ENCODE results near the gene SLC6A5.

The SLC6A5 gene

DNA sequence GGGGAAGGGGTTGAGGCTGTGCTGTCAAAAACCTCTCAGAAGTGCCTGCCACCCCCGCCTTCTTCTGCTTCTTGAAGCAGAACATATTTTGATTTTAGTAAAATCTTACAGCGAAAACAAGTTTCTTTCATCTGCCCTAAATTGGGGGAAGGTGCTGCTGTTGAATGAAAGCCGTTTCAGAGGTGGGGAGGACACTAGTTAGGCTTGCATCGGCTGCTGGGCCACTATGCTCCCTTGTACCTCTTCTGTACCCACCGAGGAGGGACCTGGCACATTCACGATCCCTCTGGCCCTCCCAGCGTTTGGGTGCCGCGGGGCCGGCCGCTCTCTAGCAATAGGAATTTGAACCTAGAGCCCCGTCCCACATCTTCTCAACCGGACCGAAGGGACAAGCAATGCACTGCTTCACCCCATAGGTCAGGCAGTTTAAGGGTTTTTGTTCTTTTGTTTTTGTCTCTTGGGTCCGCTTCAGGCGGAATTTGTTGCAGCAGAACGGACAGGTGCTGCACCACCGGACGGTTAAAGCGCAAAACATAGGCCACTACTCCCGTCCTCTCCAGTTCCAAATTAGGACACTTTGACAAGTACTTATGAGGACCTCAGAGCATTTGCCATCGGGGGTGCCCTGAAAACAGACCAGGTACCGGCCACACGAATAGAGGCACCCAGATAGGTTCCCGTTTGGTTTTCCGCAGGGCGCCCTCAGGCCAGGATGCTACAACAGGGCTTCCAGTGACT, 5.6 kb downstream of the SLC6A5 start:
- Mint-ChIP-seq H3K27me3 (peaks cover 65% of the 10 kb centered on the region), H3K36me3 (no peaks in the 10 kb centered on the region), H3K4me1 (ENCODE audit: low read depth) (peaks cover 4% of the 10 kb centered on the region), H3K4me3 (no peak overlapping the region), H3K27ac (no peak overlapping the region), H3K9me3 (ENCODE audit: low read depth) (peaks cover 1% of the 10 kb centered on the region)

DNA sequence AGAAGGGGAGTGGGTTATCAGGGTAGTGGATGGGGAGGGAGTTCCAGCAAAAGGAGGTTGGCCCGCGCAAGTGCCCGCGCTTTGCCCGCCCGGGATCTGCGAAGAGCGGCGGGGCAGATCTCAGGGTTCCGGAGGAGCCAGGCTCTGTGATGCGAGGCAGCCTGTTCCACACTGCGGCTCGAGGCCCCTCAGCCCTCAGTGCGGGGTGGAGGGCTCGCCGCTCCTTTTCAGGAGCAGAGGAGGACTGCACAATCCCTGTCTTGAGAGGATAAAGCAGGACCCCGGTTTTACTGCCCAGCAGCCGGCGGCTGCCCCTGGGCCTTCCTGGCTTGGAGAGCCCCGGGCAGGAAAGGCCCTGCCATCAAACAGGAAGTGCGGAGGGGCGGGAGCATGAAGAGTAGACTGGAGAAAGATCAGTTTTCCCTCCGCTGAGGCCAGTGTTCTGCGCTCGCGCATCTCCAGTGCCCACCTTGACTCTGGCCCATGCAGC, 6.2 kb downstream of the SLC6A5 start:
- no peaks in the 10 kb centered on the region for H3K9me3 Mint-ChIP-seq (ENCODE audit: low read depth)
- H3K4me1 Mint-ChIP-seq (ENCODE audit: low read depth), result peaks cover 9% of the 10 kb centered on the region
- no peak overlapping the region for H3K27ac Mint-ChIP-seq
- H3K36me3 Mint-ChIP-seq, result no peaks in the 10 kb centered on the region
- peaks cover 64% of the 10 kb centered on the region for H3K27me3 Mint-ChIP-seq
- H3K4me3 Mint-ChIP-seq, result no peak overlapping the region

DNA sequence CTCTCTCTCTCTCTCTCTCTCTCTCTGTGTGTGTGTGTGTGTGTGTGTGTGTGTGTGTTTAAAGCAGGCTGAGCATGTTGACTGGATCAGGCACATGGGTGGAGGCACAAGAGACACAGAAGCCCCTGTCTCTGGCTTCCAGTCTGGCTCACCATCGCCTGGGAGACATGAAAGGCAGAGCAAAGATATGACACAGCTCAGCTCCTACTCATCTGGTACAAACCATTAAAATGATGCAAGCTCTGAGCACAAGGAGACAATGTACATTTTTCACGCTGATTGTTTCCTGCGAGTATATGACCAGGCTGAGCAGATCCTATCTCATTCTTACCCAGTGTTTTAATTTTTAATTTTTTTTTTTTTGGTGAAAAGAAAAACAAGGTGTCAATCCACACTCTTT, 9.5 kb downstream of the SLC6A5 start:
- H3K9me3 Mint-ChIP-seq (ENCODE audit: low read depth), result no peaks in the 10 kb centered on the region
- H3K36me3 Mint-ChIP-seq, result no peaks in the 10 kb centered on the region
- H3K27me3 Mint-ChIP-seq, result peaks cover 56% of the 10 kb centered on the region
- H3K27ac Mint-ChIP-seq, result no peak overlapping the region
- no peak overlapping the region for H3K4me3 Mint-ChIP-seq
- peaks cover 9% of the 10 kb centered on the region for H3K4me1 Mint-ChIP-seq (ENCODE audit: low read depth)

DNA sequence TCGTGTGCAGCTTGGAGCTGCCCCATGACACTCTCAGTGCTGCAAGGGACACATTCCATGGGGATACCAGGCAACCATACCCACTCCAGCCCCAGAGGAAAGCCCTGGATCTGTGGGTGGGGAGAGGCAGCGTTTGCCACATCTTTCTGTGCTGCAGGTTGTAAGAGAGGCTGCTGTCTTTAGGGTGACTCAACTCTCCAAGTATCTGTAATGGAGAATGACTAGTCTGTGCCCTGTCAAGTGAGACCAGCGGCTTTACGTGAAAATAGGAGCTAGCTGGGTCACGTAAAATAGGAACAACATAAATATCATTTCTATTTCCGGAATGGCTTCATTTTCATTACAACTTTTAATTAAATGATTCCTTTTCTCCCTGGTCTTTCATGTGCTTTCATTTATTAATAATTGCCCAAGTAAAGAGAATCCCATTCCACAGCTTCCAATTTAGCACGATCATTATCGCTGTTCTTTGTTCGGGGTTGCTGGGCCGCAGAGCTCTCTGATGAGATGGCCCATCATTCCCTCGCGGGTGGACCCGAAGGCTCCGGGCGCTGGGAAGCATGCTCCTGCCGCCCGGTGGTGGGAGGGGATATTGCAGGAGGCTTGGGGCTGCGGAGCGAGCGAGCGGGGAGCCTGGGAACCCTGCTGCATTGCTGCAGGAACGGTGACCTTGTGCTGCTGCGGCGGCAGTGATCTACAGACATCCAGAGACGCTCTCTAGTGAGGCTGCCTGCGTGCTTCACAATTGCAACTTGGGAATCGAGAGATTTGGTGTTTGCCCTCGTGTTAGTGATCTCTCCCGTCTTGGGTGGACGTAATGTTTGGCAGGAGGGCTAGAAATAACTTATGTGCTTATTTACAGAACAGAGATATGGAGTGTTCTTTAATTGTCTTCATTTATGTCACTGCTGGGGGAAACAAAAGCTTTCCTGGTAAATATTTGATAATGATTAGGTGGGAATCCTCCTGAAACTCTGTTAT, 10.6 kb downstream of the SLC6A5 start:
- peak overlapping the region; percentile 48 for H3K4me3 Mint-ChIP-seq

DNA sequence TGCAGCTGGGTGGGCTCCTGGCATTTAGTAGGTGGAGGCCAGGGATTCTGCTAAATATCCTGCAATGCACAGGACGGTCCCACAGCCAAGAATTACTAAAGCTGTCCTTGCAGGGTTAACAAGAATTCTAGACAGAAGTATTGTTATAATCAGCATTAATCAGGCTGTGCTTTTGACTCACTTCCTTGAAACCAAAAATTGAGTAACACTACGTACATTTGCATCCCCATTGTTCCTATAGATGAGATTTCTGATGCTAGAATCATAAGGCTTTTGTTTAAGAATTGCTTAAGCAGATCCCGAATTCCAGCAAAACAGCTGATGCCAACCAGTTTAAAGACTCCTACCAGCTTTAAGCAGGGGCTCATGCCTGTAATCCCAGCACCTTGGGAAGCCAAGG, 11.4 kb downstream of the SLC6A5 start:
- Mint-ChIP-seq H3K27ac (no peak overlapping the region), H3K9me3 (ENCODE audit: low read depth) (no peaks in the 10 kb centered on the region), H3K4me1 (ENCODE audit: low read depth) (peaks cover 8% of the 10 kb centered on the region), H3K4me3 (no peak overlapping the region), H3K36me3 (no peaks in the 10 kb centered on the region), H3K27me3 (peaks cover 50% of the 10 kb centered on the region)

More for the DNA sequence above, 10.6 kb downstream of the SLC6A5 start:
- Mint-ChIP-seq H3K9me3 (ENCODE audit: low read depth) (no peaks in the 10 kb centered on the region), H3K4me1 (ENCODE audit: low read depth) (peaks cover 9% of the 10 kb centered on the region), H3K36me3 (no peaks in the 10 kb centered on the region), H3K27me3 (peaks cover 55% of the 10 kb centered on the region), H3K27ac (no peak overlapping the region)

DNA sequence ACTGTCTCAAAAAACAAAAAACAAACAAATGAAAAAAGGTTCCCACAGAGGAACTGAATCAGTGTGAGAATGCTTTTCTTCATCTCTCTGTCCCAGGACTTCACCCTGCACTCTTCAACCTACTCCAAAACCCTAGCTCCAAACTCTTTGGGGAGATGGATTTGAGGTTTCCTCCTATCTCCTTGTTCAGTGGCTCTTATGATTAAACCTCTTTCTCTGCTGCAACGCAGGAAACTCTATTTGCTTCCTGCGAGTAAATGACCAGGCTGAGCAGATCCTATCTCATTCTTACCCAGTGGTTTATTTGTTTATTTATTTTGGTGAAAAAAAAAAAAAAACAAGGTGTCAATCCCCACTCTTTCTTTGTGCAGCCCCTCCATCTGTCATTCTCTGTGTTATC, 12.0 kb downstream of the SLC6A5 start:
- H3K4me3 Mint-ChIP-seq, result no peak overlapping the region
- no peaks in the 10 kb centered on the region for H3K9me3 Mint-ChIP-seq (ENCODE audit: low read depth)
- H3K4me1 Mint-ChIP-seq (ENCODE audit: low read depth), result peaks cover 8% of the 10 kb centered on the region
- H3K27ac Mint-ChIP-seq, result no peak overlapping the region
- no peaks in the 10 kb centered on the region for H3K36me3 Mint-ChIP-seq
- H3K27me3 Mint-ChIP-seq, result peaks cover 47% of the 10 kb centered on the region

DNA sequence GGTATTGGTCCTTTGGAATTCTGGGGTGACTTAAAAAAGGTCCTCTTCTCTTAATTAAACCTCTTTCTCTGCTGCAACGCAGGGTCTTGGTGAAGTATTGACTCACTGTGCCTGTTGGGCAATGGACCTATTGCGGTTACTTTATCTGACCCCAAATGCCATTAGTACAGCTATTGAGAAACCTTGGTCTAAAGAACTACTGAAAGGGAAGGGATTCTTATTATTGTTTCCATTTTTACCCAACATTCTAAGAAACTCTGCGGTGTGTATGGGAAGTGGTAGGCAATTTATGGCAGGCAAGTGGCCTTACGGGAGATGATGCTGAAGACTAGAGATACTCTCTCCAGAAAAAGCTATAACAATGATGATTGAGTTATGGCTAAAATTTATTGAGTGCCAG, 12.5 kb downstream of the SLC6A5 start:
- Mint-ChIP-seq H3K4me3 (no peak overlapping the region), H3K4me1 (ENCODE audit: low read depth) (peaks cover 8% of the 10 kb centered on the region), H3K9me3 (ENCODE audit: low read depth) (no peaks in the 10 kb centered on the region), H3K27me3 (peaks cover 46% of the 10 kb centered on the region), H3K36me3 (no peaks in the 10 kb centered on the region), H3K27ac (no peak overlapping the region)

DNA sequence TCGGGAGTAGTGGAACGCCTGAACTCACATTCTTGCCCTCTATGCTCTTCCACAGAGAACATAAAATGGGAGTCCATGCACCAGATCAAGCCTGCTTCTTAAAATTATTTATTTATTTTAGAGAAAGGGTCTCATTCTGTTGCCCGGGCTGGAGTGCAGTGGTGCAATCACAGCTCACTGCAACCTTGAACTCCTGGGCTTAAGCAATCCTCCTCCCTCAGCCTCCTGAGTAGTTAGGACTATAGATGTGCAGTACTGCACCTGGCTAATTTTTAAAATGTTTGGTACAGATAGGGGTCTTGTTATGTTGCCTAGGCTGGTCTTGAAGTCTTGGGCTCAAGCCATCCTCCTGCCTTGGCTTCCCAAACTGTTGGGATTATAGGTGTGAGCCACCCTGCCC, 13.0 kb downstream of the SLC6A5 start:
- H3K36me3 Mint-ChIP-seq, result no peaks in the 10 kb centered on the region
- peaks cover 41% of the 10 kb centered on the region for H3K27me3 Mint-ChIP-seq
- H3K27ac Mint-ChIP-seq, result no peak overlapping the region
- peaks cover 8% of the 10 kb centered on the region for H3K4me1 Mint-ChIP-seq (ENCODE audit: low read depth)
- H3K9me3 Mint-ChIP-seq (ENCODE audit: low read depth), result no peaks in the 10 kb centered on the region
- no peak overlapping the region for H3K4me3 Mint-ChIP-seq

DNA sequence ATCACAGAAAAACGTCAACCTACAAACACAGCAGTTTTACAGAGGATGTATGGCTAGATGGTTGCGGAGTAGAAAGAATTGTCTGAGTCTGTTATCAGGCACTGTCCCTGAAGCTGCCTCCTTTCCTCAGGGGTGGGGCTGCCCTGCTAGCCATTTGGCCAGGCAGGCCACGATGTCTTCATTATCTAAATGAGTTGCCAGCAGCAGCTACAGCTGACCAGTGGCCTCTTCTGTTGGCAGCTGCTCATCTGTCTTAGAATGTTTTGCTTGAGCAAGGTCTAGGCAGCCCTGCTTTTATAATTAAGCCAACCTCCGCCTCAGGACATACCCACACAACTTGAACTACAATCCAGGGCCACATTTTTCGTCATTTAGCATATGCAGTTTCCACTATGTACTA, 17.5 kb downstream of the SLC6A5 start:
- Mint-ChIP-seq H3K4me3 (no peak overlapping the region), H3K4me1 (ENCODE audit: low read depth) (no peaks in the 10 kb centered on the region), H3K27ac (no peak overlapping the region), H3K27me3 (peaks cover 19% of the 10 kb centered on the region), H3K36me3 (no peaks in the 10 kb centered on the region), H3K9me3 (ENCODE audit: low read depth) (no peaks in the 10 kb centered on the region)

DNA sequence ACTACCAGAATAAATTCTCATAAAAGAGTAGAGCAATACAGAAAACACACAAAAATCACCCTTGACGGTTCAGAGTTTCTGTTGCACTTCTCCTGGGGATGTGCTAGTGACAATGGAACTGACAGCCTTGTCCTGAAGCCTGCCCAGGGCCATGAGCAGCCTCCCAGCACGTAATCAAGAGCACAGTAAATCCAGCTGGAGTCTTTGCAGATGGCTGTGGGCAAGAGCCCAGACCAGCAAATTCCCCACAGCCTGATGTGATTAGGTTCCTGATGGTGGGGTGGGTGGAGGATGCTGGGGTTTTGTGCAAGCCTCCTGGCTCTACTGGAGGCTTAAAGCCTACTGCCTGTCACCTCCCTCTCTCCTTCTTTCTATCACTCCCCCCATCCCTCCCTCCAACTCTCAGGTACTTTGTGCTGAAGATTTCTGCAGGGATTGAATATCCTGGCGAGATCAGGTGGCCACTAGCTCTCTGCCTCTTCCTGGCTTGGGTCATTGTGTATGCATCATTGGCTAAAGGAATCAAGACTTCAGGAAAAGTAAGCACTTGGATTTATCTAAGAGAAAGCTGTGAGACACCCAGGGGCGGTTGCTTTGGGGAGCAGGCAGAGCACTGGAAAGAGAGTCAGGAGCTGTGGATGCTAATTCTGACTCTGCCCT, 18.1 kb downstream of the SLC6A5 start:
- no peak overlapping the region for H3K4me3 Mint-ChIP-seq
- no peaks in the 10 kb centered on the region for H3K36me3 Mint-ChIP-seq
- no peaks in the 10 kb centered on the region for H3K9me3 Mint-ChIP-seq (ENCODE audit: low read depth)
- peaks cover 15% of the 10 kb centered on the region for H3K27me3 Mint-ChIP-seq
- H3K4me1 Mint-ChIP-seq (ENCODE audit: low read depth), result no peaks in the 10 kb centered on the region
- no peak overlapping the region for H3K27ac Mint-ChIP-seq

DNA sequence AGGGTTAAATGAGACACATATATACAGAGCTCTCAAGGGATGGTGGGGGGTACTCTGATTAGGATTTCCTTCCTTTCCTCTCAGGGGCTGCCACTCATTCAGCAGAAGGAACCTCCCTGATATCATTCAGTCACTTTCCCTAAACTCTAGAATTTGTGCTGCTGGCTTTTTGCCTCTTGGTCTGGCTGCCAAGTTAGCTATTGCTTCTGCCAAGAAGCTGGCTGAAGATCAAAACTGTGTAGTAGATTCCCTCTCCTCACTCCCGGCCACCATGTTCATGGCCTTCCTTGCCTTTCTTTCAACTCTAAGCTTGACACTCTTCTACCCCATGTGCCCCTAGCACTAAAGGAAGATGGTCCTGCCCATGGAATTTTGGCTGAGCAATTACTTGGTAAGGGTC, 18.7 kb downstream of the SLC6A5 start:
- Mint-ChIP-seq H3K27me3 (peaks cover 11% of the 10 kb centered on the region), H3K4me1 (ENCODE audit: low read depth) (no peaks in the 10 kb centered on the region), H3K36me3 (no peaks in the 10 kb centered on the region), H3K27ac (no peak overlapping the region), H3K9me3 (ENCODE audit: low read depth) (no peaks in the 10 kb centered on the region), H3K4me3 (no peak overlapping the region)

DNA sequence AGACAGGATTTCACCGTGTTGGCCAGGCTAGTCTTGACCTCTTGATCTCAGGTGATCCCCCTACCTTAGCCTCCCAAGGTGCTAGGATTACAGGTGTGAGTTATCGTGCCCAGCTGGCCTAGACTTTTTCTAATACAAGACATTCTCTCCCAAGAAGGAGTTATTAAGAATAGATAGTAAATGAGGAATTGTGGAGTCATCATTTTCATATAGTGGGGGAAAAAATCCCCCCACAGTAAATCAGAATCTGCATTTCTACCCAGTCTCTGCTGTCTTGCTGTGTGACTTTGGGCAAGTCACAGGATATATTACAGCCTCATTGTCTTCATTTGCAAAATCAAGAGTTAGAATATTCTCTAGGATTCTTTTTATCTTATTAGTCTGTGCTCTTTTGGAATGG, 21.6 kb downstream of the SLC6A5 start:
- no peaks in the 10 kb centered on the region for H3K4me1 Mint-ChIP-seq (ENCODE audit: low read depth)
- H3K27me3 Mint-ChIP-seq, result peaks cover 4% of the 10 kb centered on the region
- H3K9me3 Mint-ChIP-seq (ENCODE audit: low read depth), result no peaks in the 10 kb centered on the region
- no peaks in the 10 kb centered on the region for H3K36me3 Mint-ChIP-seq
- no peak overlapping the region for H3K4me3 Mint-ChIP-seq
- no peak overlapping the region for H3K27ac Mint-ChIP-seq

DNA sequence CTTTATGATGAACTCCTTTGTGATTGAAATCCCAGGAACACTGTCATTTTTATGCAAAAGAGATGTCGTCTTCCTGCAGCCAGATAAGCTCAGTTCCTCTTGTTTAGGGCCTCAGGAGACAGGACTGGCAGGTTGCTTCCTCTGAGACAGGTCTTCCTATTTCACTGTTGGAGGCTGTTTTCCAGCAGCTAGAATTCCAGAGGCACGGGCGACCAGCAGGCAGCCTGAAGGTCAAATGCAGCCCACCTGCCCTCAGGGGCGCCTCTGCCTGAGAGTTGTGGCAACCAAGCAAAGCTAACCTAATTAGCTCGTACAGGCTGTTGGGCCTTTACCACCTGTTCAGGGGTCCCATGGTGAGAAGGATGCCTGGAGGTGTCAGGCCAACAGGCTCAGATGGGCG, 22.3 kb downstream of the SLC6A5 start:
- peaks cover 1% of the 10 kb centered on the region for H3K27me3 Mint-ChIP-seq
- H3K4me3 Mint-ChIP-seq, result no peak overlapping the region
- H3K27ac Mint-ChIP-seq, result no peak overlapping the region
- H3K9me3 Mint-ChIP-seq (ENCODE audit: low read depth), result no peaks in the 10 kb centered on the region
- H3K36me3 Mint-ChIP-seq, result no peaks in the 10 kb centered on the region
- no peaks in the 10 kb centered on the region for H3K4me1 Mint-ChIP-seq (ENCODE audit: low read depth)

DNA sequence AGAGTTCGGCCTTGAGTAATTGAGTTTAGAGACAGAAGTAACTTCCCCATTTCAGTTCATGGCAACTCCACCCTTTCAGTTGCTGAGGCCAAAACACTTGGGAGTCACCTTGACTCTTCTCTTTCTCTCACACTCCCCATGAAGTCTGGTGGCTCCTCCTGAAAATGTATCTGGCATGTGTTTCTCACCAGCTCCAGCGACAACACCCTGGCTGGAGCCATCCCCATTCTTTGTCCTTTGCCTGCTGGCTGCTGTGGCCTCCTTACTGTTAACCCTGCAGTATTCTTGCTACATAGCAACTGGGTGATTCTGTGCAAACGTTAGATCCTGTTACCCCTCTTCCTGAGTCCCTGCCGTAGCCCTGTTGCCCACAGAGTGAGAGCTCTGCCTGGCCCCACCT, 23.8 kb downstream of the SLC6A5 start:
- Mint-ChIP-seq H3K4me1 (ENCODE audit: low read depth) (no peaks in the 10 kb centered on the region), H3K36me3 (no peaks in the 10 kb centered on the region), H3K4me3 (no peak overlapping the region), H3K9me3 (ENCODE audit: low read depth) (no peaks in the 10 kb centered on the region), H3K27me3 (peaks cover 1% of the 10 kb centered on the region), H3K27ac (no peak overlapping the region)

DNA sequence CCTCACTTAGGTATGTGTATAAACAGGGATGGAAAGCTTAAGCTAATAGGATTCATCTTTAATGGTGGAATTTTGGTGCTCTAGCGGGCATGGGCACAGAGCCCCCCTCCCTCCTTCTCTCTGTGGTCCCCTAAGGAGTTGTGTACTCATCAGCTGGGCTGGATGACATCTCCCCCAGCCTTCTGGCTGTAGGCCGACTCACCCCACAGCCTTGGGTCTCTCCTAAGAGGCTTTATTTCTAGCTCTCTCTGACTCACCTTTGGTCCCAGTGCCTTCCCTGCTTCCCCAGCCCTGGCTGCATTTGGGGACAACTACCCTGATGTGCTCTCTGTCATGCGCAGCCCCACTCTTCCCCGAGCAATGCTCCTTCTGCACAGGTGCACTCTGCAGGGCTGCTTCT, 26.9 kb downstream of the SLC6A5 start:
- Mint-ChIP-seq H3K27me3 (peaks cover 3% of the 10 kb centered on the region), H3K4me1 (ENCODE audit: low read depth) (no peaks in the 10 kb centered on the region), H3K4me3 (no peak overlapping the region), H3K36me3 (no peaks in the 10 kb centered on the region), H3K27ac (no peak overlapping the region), H3K9me3 (ENCODE audit: low read depth) (no peaks in the 10 kb centered on the region)

Data from activated naive CD8-positive, alpha-beta T cell (primary cell).